Kidney (tissue), 14 donors: ENCODE results near the gene SRPX2. TPM values are rescaled to one million over a fixed set of nuclear protein-coding genes. Genes with fewer than 3 reads are reported as not detected.

ENCODE experiments used
- DNase-seq, 5 donors: peaks; one replicate each; pipeline ENCODE4 v3.0.0-alpha.2; 2013 to 2020
- FAIRE-seq: peaks from 2 replicates; lab custom pipeline; 2012; peaks lifted over from hg19 to GRCh38; lab: Jason Lieb, UNC
- H3K27ac ChIP-seq, 2 donors: one replicate each; pipeline ENCODE4 v1.7.0; 2013; ENCODE audit warnings: low read depth in 2 of 2, low read length in 2 of 2, inconsistent platforms in 1 of 2
- H3K27me3 ChIP-seq: one replicate; pipeline ENCODE4 v1.7.1; 2013; ENCODE audit warnings: low read length, inconsistent platforms; ENCODE audit not compliant: control insufficient read depth, insufficient read depth
- H3K36me3 ChIP-seq, 3 donors: one replicate each; pipeline versions ENCODE4 v1.7.0 to v1.7.1; 2013; ENCODE audit warnings: low read length in 3 of 3, control low read depth in 1 of 3, inconsistent platforms in 1 of 3; ENCODE audit not compliant: insufficient read depth in 3 of 3, control insufficient read depth in 2 of 3
- H3K4me1 ChIP-seq, 3 donors: one replicate each; pipeline versions ENCODE4 v1.7.0 to v1.7.1; 2013; ENCODE audit warnings: low read length in 3 of 3, inconsistent platforms in 1 of 3, low read depth in 1 of 3; ENCODE audit not compliant: control insufficient read depth in 2 of 3, insufficient read depth in 2 of 3
- H3K4me3 ChIP-seq, 3 donors: one replicate each; pipeline versions ENCODE4 v1.7.0 to v1.8.1; 2013; ENCODE audit warnings: low read length in 3 of 3, control low read depth in 1 of 3, inconsistent platforms in 1 of 3
- H3K9ac ChIP-seq, 3 donors: one replicate each; pipeline versions ENCODE4 v1.7.0 to v1.7.1; 2013; ENCODE audit warnings: low read length in 3 of 3, control low read depth in 1 of 3, inconsistent platforms in 1 of 3
- H3K9me3 ChIP-seq, 3 donors: one replicate each; pipeline versions ENCODE4 v1.7.0 to v1.7.1; 2013; ENCODE audit warnings: low read length in 3 of 3, control low read depth in 1 of 3, inconsistent platforms in 1 of 3; ENCODE audit not compliant: control insufficient read depth in 2 of 3, insufficient read depth in 1 of 3
- CTCF ChIP-seq: IDR thresholded peaks from 3 replicates; pipeline ENCODE4 v1.5.1; 2012; ENCODE audit warnings: mild to moderate bottlenecking, moderate library complexity, borderline replicate concordance; ENCODE audit not compliant: insufficient read depth; ENCODE audit errors: extremely low read depth
- intact Hi-C: fragments of 100-400 bp; cut with DNase I; formaldehyde crosslinking; loops from one replicate; pipeline ENCODE4 v1.11.1; 2022
- polyA plus RNA-seq: library from polyadenylated mRNA; stranded (reverse); fragments of 350-450 nt; fragmentation: Illumina TruSeq; extraction: RNeasy Lipid Tissue Mini Kit (QIAGEN cat#74804); gene quantifications from one replicate; pipeline ENCODE4 v1.2.3, GENCODE V29; 2014; ENCODE audit warnings: low read depth, low replicate concordance; ENCODE audit not compliant: insufficient read depth
- total RNA-seq: library from RNA; stranded (reverse); fragmentation: NEBNext Ultra II Directional; extraction: Animal tissue kit (Norgen Biotek cat#: 25700); gene quantifications from one replicate; pipeline ENCODE4 v1.2.1, GENCODE V29; 2021
- donor health status: control.
- donor health status: control.
- donor health status: control.
- donor health status: control.
- donor health status: control.
- donor health status: DM: yes; HTN: yes; CAD: no.
- donor health status: Normal renal cell carcinoma (clear cell type).

Gene SRPX2
- total and polyA plus RNA-seq, 2 donors from 2014 or later = 3.2 to 4.5 TPM

GRCh38 chrX:100611951-100612350, 32.0 kb upstream of the SRPX2 start:
- intact Hi-C loops = no loop called here
- Histone ChIP-seq H3K27ac (no peak overlapping the region), H3K27me3 (no peaks in the 10 kb centered on the region), H3K4me1 (no peaks in the 10 kb centered on the region), H3K9me3 (no peaks in the 10 kb centered on the region), H3K9ac (no peak overlapping the region), H3K36me3 (no peaks in the 10 kb centered on the region), H3K4me3 (no peak overlapping the region)
- no peak for TF ChIP-seq CTCF
- FAIRE-seq = no peak
- no peak for DNase-seq

- H3K27me3 ChIP-seq = no peaks in the 10 kb centered on the region
- no peak overlapping the region for H3K27ac ChIP-seq
- no peak overlapping the region for H3K9ac ChIP-seq
- H3K9me3 ChIP-seq = no peaks in the 10 kb centered on the region
- TF ChIP-seq CTCF = peak; percentile 24
- no peaks in the 10 kb centered on the region for H3K36me3 ChIP-seq
- FAIRE-seq (no peak), DNase-seq (peak in 3 of 5 donors; percentile 15 to 79 (median 60))
- H3K4me3 ChIP-seq = no peak overlapping the region
- intact Hi-C loops = no loop called here
- H3K4me1 ChIP-seq = no peaks in the 10 kb centered on the region
These were observed 29.0 kb upstream of the SRPX2 start for GRCh38 chrX:100615005-100615404.

GRCh38 chrX:100623001-100623400, 21.0 kb upstream of the SRPX2 start:
- no peaks in the 10 kb centered on the region for H3K27me3 ChIP-seq
- no peaks in the 10 kb centered on the region for H3K36me3 ChIP-seq
- DNase-seq (no peak), FAIRE-seq (no peak)
- H3K4me1 ChIP-seq = no peaks in the 10 kb centered on the region
- H3K9ac ChIP-seq = no peak overlapping the region
- H3K4me3 ChIP-seq = no peak overlapping the region
- no peak for TF ChIP-seq CTCF
- no peaks in the 10 kb centered on the region for H3K9me3 ChIP-seq
- intact Hi-C loops = no loop called here
- no peak overlapping the region for H3K27ac ChIP-seq

- FAIRE-seq (peak; percentile 51), DNase-seq (no peak)
- Histone ChIP-seq H3K27ac (no peak overlapping the region), H3K9me3 (no peaks in the 10 kb centered on the region), H3K4me3 (no peak overlapping the region), H3K27me3 (no peaks in the 10 kb centered on the region), H3K9ac (no peak overlapping the region), H3K36me3 (peaks cover 0 to 10% (median 0%) of the 10 kb centered on the region in 3 donors), H3K4me1 (no peaks in the 10 kb centered on the region)
- intact Hi-C loops = no loop called here
- no peak for TF ChIP-seq CTCF
These were observed 18.0 kb upstream of the SRPX2 start for GRCh38 chrX:100625985-100626491.
